HG03469 (cell line): Measurements from ENCODE around the gene FUS.
"Not testable (repeated sequence)": the region's sequence is repeated elsewhere in the genome, so short reads cannot be mapped to it uniquely, and the experiment has no call there.

Source experiments
- ATAC-seq: cut with Tn5 transposase; IDR thresholded peaks from one replicate; pipeline ENCODE4 v1.9.1; 2021; ENCODE audit warnings: mild to moderate bottlenecking, moderate library complexity, moderate number of reproducible peaks; ENCODE audit not compliant: unreplicated experiment

The FUS gene

DNA sequence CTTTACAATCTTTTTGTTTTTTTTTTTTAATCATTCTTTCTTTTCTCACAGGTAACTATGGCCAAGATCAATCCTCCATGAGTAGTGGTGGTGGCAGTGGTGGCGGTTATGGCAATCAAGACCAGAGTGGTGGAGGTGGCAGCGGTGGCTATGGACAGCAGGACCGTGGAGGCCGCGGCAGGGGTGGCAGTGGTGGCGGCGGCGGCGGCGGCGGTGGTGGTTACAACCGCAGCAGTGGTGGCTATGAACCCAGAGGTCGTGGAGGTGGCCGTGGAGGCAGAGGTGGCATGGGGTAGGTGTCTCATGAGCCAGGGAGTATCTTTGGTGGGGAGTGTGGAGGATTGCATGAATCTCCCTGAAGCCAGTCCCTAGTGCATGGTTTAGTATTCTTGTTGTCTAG is 4.9 kb downstream of the FUS start:
- no peak for ATAC-seq

DNA sequence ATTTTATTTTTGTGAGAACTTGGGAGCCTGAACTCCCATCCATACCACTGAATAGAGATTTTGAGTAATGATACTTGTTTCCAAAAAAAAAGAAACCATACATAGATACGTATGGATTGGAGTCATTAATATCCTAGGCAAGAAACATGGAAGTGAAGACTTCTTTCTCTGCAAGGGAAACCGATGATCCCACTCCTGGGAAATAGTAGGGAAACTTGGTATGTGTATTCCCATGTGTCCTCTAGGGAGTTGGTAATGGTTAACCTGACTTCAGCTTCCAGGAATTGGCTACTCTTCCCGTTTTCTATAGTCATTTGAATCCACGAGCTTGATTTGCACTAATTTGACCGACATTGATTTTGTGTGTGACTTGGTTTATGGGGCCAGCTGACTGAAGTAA is 5.4 kb downstream of the FUS start:
- no peak for ATAC-seq

DNA sequence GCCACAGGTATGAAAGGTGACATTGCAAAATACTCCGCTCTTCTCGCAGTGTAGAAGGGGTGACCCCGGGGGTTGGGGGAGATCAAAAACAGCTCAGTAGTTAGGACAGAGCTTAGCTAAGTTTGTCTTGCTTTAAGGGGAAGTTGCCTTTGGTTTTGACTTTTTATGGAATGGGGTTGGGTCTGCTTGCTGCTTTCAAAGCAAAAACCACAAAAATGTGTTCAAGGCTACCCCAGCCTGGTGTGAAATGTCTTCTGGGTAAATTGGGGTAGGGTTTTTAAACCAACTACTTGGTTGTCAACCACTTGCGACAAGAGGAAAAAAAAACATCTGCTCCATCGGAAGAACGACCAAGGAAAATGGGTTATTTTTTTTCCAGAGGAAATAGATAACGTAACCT is 6.2 kb downstream of the FUS start:
- no peak for ATAC-seq

DNA sequence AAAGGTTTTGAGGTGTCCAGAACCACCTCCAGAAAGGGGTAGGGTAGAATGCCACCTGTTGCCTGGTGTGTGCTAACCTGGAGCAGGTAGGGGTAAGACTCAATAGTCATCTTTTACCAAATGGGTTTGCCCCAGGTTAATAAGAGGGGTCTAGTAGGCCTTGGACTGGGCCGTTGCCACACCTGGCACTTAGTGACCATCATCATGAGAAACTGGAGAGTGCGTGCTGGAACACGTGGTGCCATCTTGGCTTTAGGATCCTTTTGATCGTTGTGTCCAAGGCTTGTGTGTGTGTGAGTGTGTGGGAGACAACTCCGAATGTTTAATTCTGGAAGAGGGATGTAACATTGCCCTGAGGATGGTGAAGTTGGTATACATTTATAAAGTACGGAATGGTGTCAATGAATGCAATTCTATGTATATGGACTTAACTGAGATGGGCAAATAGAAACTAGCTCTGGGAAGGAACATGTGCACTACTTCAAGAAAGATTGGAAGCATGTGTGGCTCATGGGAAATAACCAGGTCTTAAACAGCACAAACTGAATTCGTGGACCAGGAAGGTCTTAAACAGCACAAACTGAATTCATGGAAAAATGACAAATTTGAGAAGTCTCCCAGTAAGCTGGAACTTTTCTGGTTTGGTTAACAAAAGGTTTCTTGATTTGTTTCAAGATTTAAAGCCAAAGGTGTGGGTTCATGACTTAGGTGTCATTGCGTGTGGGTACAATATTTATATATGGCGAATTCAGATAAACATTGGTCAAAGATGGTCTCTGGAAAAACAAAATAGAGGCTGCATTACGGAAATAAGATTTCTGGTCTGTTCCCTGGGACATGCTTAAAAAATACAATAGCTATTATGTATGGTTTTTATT is 7.2 kb downstream of the FUS start:
- ATAC-seq = no peak

DNA sequence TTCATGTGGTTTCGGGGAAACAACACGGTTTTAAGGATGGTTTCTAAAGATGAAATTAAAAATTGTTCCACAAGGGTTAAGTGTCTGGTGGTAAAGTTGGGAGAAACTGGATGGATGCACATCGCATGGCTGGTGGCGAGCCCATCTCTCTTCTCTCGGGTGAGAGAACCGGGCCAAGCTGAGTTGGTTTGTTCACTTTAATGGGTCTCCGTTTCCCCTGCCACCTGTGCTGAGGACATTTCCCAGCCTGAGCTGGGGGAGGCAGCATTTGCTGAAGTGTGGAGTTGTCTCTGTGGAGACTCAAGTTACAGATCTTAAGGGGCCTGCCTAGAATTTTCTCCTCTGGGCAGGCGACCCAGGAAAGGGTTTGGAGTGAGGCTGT is 7.9 kb downstream of the FUS start:
- no peak for ATAC-seq

DNA sequence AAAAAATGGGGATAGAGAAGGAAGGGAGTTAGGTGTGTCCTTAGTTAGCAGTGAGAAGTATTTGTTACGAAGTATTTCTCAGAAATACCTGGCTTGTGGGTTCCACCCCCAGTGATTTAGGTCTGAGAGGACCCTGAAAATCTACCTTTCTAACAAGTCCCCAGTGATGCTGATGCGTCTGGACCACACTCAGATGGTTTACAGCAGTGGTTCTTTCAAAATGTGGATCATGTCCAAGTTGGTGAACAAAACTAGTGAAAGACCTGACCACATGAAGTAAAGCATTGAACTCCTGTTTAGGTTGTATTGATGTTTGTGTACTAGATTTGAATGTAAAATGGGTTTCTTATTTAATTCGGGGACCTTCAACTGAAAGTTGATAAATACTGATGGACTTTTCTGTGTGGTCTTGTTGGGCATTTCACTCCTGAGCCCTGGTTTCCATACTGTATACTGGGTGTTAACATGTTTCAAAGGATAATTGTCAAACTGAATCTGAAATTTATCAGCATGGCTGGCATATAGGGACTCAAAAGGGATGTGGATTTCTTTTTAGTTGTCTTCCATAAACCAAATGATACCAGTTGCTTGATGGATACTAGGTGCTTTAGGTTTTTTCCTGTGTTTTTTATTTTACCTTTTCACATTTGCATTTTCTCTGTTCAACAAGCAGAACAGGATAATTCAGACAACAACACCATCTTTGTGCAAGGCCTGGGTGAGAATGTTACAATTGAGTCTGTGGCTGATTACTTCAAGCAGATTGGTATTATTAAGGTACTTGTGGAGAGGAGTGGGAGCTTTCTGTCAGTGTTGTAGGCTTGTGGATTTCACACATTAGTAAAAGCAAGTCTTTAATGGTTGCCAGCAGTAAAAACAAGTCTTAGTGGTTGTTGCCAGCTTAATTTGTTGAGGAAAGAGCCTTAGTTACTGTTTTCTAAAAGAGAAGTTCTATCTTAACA is 8.8 kb downstream of the FUS start:
- no peak for ATAC-seq

DNA sequence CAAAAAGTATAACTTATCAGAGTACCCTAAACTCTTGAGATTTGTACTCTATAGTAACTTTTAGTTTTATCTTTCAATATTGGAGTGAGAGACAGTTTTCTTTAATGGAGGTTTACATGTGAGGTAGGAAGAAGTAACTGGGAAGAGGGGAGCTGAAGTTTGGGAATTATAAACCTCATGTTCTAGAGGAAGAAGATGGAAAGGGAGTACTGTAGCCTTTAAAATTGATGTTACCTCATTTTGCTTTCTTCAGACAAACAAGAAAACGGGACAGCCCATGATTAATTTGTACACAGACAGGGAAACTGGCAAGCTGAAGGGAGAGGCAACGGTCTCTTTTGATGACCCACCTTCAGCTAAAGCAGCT is 9.5 kb downstream of the FUS start:
- ATAC-seq = no peak

DNA sequence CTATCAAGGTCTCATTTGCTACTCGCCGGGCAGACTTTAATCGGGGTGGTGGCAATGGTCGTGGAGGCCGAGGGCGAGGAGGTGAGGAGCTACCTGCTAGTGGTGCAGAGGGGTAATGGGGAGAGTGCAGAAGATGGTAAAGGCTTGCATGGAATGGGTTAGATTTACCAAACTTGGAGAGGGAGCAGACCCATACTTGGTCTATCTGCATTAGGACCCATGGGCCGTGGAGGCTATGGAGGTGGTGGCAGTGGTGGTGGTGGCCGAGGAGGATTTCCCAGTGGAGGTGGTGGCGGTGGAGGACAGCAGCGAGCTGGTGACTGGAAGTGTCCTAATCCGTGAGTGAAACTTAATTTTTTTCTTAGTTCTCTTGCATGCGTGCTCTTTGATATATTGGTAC is 10.1 kb downstream of the FUS start:
- ATAC-seq = no peak

DNA sequence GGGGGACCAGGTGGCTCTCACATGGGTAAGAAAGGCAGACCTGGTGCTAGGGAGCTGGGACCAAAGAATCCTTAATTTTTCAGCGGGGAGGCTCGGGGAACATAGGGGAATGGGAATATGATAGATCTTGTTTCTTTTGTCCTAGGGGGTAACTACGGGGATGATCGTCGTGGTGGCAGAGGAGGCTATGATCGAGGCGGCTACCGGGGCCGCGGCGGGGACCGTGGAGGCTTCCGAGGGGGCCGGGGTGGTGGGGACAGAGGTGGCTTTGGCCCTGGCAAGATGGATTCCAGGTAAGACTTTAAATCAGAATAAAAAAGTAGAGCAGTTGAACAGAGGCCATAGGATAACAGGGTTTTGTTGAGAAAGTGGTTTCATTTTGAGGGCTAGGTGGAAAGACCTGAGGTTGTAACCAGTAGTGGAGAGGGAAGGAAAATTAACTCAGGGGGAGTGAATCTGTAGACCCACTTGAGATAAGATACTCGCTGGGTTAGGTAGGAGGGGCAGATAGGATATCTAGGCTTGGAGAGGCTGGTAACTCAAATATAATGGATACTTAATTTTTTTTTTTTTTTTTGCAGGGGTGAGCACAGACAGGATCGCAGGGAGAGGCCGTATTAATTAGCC is 11.0 kb downstream of the FUS start:
- no peak for ATAC-seq

DNA sequence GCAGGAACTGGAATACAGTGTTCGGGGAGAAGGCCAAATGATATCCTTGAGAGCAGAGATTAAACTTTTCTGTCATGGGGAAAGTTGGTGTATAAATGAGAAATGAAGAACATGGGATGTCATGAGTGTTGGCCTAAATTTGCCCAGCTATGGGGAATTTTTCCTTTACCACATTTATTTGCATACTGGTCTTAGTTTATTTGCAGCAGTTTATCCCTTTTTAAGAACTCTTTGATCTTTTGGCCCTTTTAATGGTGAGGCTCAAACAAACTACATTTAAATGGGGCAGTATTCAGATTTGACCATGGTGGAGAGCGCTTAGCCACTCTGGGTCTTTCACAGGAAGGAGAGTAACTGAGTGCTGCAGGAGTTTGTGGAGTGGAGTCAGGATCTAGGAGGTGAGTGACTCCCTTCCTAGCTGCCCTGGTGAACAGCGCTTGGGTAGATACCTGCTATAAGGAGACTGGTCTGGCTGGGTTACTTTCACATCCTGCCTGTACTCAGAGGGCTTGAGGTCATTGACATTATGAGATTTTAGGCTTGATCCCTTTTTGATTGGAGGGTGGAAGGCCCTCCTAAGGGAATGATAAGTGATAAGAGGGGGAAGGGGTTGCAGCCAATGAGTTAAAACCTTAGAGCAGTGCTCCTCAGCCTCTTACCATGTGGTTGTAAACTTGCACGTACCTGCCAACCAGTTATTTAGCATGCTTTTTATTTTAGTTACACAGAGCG is 11.9 kb downstream of the FUS start:
- ATAC-seq = no peak

DNA sequence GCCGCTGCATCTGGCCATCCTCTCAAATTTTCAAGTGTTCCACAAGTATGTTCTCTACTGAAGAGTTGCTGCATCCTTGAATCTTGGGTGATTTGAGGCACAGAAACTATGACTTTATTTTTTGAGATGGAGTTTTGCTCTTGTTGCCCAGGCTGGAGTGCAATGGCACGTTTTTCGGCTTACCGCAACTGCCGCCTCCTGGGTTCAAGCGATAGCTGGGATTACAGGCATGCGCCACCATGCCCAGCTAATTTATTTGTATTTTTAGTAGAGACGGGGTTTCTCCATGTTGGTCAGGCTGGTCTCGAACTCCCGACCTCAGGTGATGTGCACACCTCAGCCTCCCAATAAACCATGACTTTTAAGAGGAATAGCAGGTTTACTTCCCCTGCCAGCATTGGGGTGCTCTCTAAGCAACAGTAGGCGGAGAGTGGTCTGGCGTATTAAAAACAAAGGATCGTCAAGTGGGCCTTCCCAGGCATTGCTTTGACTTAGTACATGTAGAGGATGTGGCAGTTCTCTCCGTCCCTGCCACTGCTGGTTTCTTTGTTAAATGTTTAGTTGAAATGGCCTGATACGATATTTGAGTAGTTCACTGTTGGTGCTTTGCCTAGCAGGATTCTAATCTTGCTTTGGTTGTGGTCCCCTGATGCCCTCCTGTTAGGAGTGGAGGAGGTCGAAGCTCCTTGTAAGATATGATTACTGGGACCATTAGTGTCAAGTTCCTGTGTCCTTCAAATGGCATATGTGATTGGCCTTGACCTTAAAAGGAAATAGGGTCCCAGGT is 13.1 kb downstream of the FUS start:
- ATAC-seq = no peak

DNA sequence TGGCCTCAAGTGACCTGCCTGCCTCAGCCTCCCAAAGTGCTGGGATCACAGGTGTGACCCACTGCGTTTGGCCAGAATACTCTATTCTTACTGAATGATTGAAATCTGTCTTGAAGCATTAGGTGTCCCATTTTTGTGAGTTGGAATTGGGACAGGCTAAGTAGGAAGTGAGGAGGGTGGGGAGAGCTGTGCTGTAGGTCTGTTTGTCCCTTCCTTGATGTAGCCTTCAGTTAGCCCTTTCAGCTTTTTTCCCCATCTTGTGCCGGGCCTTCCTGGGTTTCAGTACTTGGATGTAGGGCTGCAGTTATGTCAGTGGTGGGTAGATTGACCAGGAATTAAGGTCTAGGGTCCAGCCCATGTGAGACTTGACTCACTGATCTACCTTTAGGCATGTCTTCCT is 13.9 kb downstream of the FUS start:
- no peak for ATAC-seq

DNA sequence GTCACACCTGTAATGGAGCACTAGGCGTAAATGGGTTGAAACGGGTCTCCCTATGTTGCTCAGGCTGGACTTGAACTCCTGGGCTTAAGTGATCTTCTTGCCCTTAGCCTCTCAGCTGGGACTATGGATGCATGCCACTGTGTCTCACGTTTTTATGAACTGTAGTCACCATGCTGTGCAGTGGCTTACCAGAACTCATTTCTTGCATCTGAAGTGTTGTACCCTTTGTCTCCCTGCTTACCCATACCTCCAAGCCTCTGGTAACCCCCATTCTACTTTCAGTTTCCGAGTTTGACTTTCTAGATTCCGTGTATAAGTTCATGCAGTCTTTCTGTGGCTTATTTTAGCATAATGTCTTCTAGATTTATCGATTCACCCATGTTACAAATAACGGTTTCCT is 15.0 kb downstream of the FUS start:
- no peak for ATAC-seq

DNA sequence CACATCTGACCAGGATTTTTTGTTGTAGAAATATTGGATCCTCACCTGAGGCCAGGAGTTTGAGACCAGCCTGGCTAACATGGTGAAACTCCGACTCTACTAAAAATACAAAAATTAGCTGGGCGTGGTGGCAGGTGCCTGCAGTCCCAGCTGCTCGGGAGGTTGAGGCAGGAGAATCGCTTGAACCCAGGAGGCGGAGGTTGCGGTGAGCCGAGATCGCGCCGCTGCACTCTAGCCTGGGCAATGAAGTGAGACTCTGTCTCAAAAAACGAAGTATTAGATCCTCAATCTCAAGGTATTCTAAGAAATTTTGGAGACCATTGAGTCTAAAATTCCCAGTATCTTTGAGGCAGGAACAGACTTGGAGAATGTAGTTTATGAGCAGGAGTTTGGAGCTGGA is 15.9 kb downstream of the FUS start:
- ATAC-seq = not testable (repeated sequence)

DNA sequence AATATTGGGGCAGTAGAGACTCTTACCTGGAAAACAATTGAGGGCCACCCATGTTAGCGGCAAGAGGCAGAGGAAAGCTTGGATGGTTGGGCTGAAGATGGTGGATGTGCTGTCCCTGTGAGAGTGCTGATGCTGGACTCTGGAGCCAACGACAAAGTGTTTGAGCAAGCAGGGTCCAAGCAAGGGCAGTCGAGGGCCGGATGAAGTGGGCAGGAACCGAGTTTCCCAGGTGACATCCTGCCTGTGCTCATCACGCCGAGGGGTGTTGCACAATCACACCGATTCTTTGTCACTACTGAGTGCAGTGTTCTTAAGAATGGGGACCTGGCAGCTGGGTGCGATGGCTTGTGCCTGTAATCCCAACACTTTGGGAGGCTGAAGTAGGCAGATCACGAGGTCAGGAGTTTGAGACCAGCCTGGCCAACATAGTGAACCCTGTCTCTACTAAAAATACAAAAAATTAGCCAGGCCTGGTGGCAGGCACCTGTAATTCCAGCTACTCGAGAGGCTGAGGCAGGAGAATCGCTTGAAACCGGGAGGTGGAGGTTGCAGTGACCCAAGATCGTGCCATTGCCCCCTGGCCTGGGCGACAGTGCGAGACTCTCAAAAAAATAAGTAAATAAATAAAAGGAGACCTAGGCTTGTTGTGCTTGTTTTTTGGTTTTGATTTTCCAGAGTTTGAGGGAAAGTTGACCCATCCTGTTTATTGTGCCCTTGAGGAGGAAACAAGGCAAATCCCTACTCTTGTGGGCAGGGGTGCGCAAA is 16.6 kb downstream of the FUS start:
- no peak for ATAC-seq

DNA sequence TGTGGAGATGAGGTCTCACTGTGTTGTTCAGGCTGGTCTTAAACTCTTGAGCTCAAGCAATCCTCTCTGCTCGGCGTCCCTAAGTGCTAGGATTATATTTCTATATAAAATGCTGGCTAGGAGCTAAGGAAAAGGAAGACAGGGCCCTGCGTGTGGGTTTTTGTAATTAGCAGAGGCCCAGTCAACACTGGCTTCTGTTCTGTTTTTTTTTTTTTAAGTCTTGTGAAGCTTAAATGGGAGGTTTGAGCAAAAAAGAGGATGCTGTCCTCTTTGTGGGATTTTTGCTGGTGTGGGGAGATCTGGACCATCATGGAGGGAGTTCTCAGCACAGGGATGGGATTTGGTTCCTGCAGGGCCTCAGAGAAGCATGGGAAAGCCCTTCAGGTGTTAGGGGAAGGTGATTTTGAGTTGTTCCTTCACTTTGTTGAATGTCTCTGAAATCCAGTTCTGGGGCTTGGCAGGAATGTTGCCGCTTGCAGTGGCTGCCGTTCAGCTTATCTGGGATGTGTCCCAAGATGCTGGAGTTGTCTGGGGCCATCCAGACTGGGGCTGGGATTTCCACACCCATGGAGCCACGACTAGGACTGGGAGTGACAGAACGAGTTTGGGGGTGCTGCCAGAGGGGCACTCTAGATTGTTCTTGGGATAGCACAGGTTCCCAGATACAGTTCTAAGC is 18.4 kb downstream of the FUS start:
- ATAC-seq = no peak

DNA sequence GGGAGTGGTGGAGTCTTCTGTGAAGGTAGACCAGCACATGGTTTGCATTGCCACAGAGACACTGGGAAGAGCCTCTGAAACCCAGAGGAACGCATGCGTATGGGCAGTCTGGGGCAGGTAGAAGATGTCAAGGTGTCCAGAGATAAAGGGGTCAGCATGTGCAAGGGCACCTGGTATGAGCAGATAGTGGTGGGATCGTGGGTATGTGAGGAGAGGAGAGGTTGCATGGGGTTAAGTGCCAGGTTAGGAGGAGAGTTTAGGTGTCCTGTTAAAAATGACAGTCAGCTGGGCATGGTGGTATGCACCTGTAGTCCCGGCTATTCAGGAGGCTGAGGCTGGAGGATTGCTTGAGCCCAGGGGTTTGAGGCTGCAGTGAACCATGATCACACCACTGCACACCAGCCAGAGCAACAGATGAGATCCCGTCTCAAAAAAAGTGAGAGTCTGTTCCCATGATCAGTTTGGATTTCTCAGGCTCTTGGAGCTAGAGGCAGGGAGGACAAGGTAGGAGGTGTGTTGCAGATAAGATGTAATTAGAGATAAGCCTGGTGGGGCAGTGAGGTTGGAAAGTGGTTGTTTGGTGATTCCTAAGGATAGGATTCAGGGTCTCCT is 19.6 kb downstream of the FUS start:
- no peak for ATAC-seq

DNA sequence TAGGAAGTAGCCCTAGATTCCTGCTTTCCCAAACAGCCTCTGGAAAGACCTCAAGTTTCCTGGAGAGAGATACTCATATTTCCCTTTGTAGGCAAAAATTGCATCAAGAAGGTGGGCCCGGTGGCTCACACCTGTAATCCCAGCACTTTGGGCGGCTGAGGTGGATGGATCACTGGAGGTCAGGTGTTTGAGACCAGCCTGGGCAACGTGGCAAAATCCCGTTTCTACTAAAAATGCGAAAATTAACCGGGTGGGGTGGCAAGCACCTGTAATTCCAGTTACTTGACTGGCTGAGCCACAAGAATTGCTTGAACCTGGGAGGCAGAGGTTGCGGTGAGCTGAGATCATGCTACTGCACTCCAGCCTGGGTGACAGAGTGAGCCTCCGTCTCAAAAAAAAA is 20.2 kb downstream of the FUS start:
- not testable (repeated sequence) for ATAC-seq
